HepG2 (cell line): ENCODE data around the gene WDR93. TPM values are rescaled to one million over a fixed set of nuclear protein-coding genes. Genes with fewer than 3 reads are reported as not detected.

Experiments
- ATAC-seq: fragments of 200-7000 bp; cut with Tn5 transposase; 3 replicates; pipeline ENCODE4 v1.9.1; 2020; ENCODE audit warnings: mild to moderate bottlenecking, moderate library complexity
- BruUV-seq: library from RNA; stranded (reverse); fragments of 400-500 nt; replicated peaks from 2 replicates; lab custom pipeline; 2021; lab: Mats Ljungman, UMichigan
- CTCF ChIA-PET: fragments of 300-600 bp; formaldehyde crosslinking; extraction: SDS; loops from one replicate; lab custom pipeline; 2021; ENCODE audit warnings: low total read pairs, inconsistent platforms, low intra/inter-chr PET ratio; lab: Yijun Ruan, JAX
- POLR2A ChIA-PET: fragments of 350-600 bp; sonication (Branson Sonifier 250); formaldehyde crosslinking; loops from one replicate; lab custom pipeline; 2020; ENCODE audit warnings: antibody characterized with exemption, inconsistent platforms; lab: Yijun Ruan, JAX
- DNase-seq: peaks from one replicate; pipeline ENCODE4 v3.0.0-alpha.2; 2015; ENCODE audit warnings: low spot score
- FAIRE-seq: peaks from 3 replicates; lab custom pipeline; 2011; peaks lifted over from hg19 to GRCh38; lab: Jason Lieb, UNC
- H2AFZ ChIP-seq: one replicate; pipeline ENCODE4 v1.6.1; 2011; ENCODE audit warnings: low read length, inconsistent platforms
- H3K27ac ChIP-seq: fragments of 300-600 bp; 3 replicates; pipeline ENCODE4 v1.8.0; 2011; ENCODE audit warnings: mixed run types, mild to moderate bottlenecking, mixed read lengths, low read length, inconsistent platforms; ENCODE audit not compliant: insufficient read depth; ENCODE audit errors: extremely low read length
- H3K27me3 ChIP-seq, 2 experiments: fragments of 200-600 bp in 1 of 2; 2 replicates in 1 of 2; 3 replicates in 1 of 2; pipeline versions ENCODE4 v1.6.0 to v1.8.0; 2011; ENCODE audit warnings: low read length in 2 of 2, mild to moderate bottlenecking in 2 of 2, moderate library complexity in 2 of 2, inconsistent platforms in 1 of 2; ENCODE audit not compliant: insufficient read depth in 2 of 2, control insufficient read depth in 1 of 2
- H3K36me3 ChIP-seq, 2 experiments: fragments of 200-600 bp in 1 of 2; replicated peaks in 1 of 2; 2 replicates in 1 of 2; 3 replicates in 1 of 2; pipeline versions ENCODE4 v1.5.1 to v1.8.0; 2011; ENCODE audit warnings: low read length in 2 of 2, inconsistent platforms in 1 of 2; ENCODE audit not compliant: insufficient read depth in 2 of 2, control insufficient read depth in 1 of 2
- H3K4me1 ChIP-seq: 2 replicates; pipeline ENCODE4 v1.5.1; 2012; ENCODE audit warnings: low read length, inconsistent platforms; ENCODE audit not compliant: insufficient read depth
- H3K4me2 ChIP-seq: 2 replicates; pipeline ENCODE4 v1.6.0; 2011; ENCODE audit warnings: low read depth, low read length, inconsistent platforms
- H3K4me3 ChIP-seq, 3 experiments: fragments of 200-600 bp in 1 of 3; sonication (generic), shearing (Covaris generic) in 1 of 3; replicated peaks in 1 of 3; 2 replicates each; pipeline ENCODE4 v1.5.1; 2011 to 2016; ENCODE audit warnings: low read length in 3 of 3, inconsistent platforms in 2 of 3, low read depth in 2 of 3, mild to moderate bottlenecking in 2 of 3, control low read depth in 1 of 3, mixed read lengths in 1 of 3; ENCODE audit not compliant: insufficient read depth in 1 of 3
- H3K79me2 ChIP-seq: one replicate; pipeline ENCODE4 v1.6.1; 2011; ENCODE audit warnings: low read length, inconsistent platforms; ENCODE audit not compliant: insufficient read depth
- H3K9ac ChIP-seq: 2 replicates; pipeline ENCODE4 v1.6.0; 2011; ENCODE audit warnings: mild to moderate bottlenecking, low read depth, low read length, inconsistent platforms; ENCODE audit not compliant: insufficient read depth
- H3K9me3 ChIP-seq: 2 replicates; pipeline ENCODE4 v1.5.1; 2012; ENCODE audit warnings: mild to moderate bottlenecking, low read length
- H4K20me1 ChIP-seq: 2 replicates; pipeline ENCODE4 v1.6.0; 2011; ENCODE audit warnings: inconsistent platforms, mild to moderate bottlenecking, low read length, moderate library complexity; ENCODE audit not compliant: insufficient read depth
- CHD2 ChIP-seq: IDR thresholded peaks from 2 replicates; pipeline ENCODE4 v1.6.1; 2011; ENCODE audit warnings: low read depth, low read length, improper control_type of control experiment
- GABPB1 ChIP-seq: IDR thresholded peaks from 2 replicates; pipeline ENCODE4 v1.6.1; 2016; ENCODE audit warnings: mild to moderate bottlenecking, missing genetic modification reagents, moderate library complexity, missing compliant biosample characterization
- HNRNPLL ChIP-seq: fragments of 200-400 bp; formaldehyde crosslinking; IDR thresholded peaks from 2 replicates; pipeline ENCODE4 v1.6.1; 2017; ENCODE audit warnings: mild to moderate bottlenecking, low read depth, low read length; ENCODE audit not compliant: poor library complexity, severe bottlenecking
- MAFG ChIP-seq: sonication (generic); formaldehyde crosslinking; IDR thresholded peaks from 2 replicates; pipeline ENCODE4 v1.5.1; 2020; ENCODE audit warnings: mild to moderate bottlenecking, missing genetic modification reagents
- PHF8 ChIP-seq: sonication (generic); formaldehyde crosslinking; IDR thresholded peaks from 2 replicates; pipeline ENCODE4 v1.5.0; 2020; ENCODE audit warnings: missing genetic modification reagents
- YY1 ChIP-seq: IDR thresholded peaks from 2 replicates; pipeline ENCODE4 v1.6.1; 2011; ENCODE audit warnings: low read length, low read depth, moderate library complexity, mild to moderate bottlenecking; ENCODE audit not compliant: insufficient read depth, insufficient replicate concordance
- ZFX ChIP-seq: sonication (generic); formaldehyde crosslinking; IDR thresholded peaks from 2 replicates; pipeline ENCODE4 v1.4.0; 2020; ENCODE audit warnings: mild to moderate bottlenecking, low read depth, missing genetic modification reagents, moderate library complexity
- WGBS: methylation state at CpG from one replicate; pipeline ENCODE4 v1.1.6; 2017; ENCODE audit warnings: low lambda C conversion rate; 5-methylcytosine and 5-hydroxymethylcytosine counted together
- in situ Hi-C: cut with HindIII; loops from 2 replicates; pipeline ENCODE4 v1.10.0; 2017; ENCODE audit warnings: low pct_unique_long_range_greater_than_20kb; ENCODE audit not compliant: extremely low pct_ligation_motif_present
- intact Hi-C: fragments of 100-400 bp; cut with micrococcal nuclease; formaldehyde crosslinking; loops from one replicate; pipeline ENCODE4 v1.10.0; 2022; ENCODE audit not compliant: unreplicated experiment
- polyA plus RNA-seq, 8 experiments: library from polyadenylated mRNA; depleted of rRNA in 3 of 8; stranded (reverse) in 7 of 8; unstranded in 1 of 8; fragments of >200 nt; fragmentation: Illumina TruSeq in 4 of 8; extraction: Trizol in 4 of 8; gene quantifications; 2 replicates each; pipeline versions ENCODE4 v1.2.1 to v1.2.3, GENCODE V29; 2011 to 2016; ENCODE audit warnings: low read depth in 4 of 8, missing spikeins in 1 of 8, mixed read lengths in 1 of 8; ENCODE audit not compliant: insufficient read depth in 1 of 8
- total RNA-seq, 5 experiments: library from RNA; depleted of rRNA; stranded (reverse); fragments of >200 nt; fragmentation: Illumina TruSeq; extraction: Trizol; gene quantifications; 2 replicates each; pipeline ENCODE4 v1.2.3, GENCODE V29; 2016; ENCODE audit warnings: low read depth in 1 of 5
- TF ChIP-seq, protein P1 (sequence below): sonication (generic); formaldehyde crosslinking; IDR thresholded peaks from 2 replicates; pipeline ENCODE4 v1.4.0; 2020; ENCODE audit warnings: mild to moderate bottlenecking, missing genetic modification reagents
- TF ChIP-seq, protein P2 (sequence below): IDR thresholded peaks from 2 replicates; pipeline ENCODE4 v1.6.1; 2012; ENCODE audit warnings: inconsistent platforms

The WDR93 gene
- total and polyA plus RNA-seq, 2 of the 13 experiments (the other 11 are each of a cell fraction or from before 2014, with no cell fraction given), result 0.07 TPM; not detected in 1

DNA sequence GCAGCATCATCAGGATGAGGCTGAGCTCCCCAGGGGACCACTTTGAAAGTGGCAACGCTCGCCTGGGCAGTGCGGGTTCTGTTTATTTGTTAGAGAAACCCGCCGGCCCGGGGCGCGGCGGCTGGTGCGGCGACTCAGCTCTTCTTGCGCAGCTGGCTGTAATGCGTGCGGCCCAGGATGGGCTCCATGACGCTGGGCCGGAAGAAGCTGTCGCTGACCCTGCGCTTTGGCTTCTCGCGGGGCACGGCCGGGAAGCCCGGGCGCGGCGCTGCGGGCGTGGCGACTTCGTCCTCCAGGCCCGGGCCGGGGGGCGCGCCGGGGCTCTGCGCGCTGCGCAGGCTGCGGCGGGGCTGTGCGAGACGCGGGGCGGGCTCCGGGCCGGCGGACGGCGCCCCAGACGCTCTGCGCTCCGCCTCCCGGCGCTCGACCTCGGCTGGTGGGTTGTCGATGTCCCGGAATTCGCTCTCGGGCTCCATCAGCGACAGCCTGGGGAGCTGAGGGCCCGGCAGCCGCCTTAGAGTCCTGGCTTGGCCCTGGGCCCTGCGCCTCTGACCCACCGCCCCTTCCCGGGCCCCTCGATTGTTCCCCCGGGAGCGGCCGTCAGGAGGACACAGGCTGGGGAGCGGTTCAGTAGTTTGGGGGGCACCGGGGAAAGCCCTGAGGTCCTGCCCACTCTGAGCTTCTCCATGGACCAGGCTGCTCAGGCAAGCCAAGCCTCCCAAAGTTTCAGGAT lies 25.0 kb upstream of the WDR93 start:
- in situ Hi-C loops (no loop called here), intact Hi-C loops (no loop called here)
- Histone ChIP-seq H3K4me2 (peak overlapping the region; percentile 67), H3K9me3 (no peaks in the 10 kb centered on the region), H2AFZ (no peak overlapping the region), H3K27me3 (peaks cover 0 to 1% of the 10 kb centered on the region in 2 experiments; a peak in 1 of 5 replicates), H3K4me3 (peak overlapping the region; percentile 34 to 65 (median 44); a peak in 5 of 6 replicates), H3K9ac (0 out of 2 replicates have a peak overlapping the region, but pooled peaks have one; percentile 8), H3K4me1 (peaks cover 28% of the 10 kb centered on the region), H4K20me1 (no peaks in the 10 kb centered on the region), H3K27ac (no peak overlapping the region), H3K36me3 (no peaks in the 10 kb centered on the region), H3K79me2 (no peaks in the 10 kb centered on the region)
- no TSS peak for BruUV-seq
- DNase-seq, result no peak
- peak; percentile 68 for ATAC-seq
- 66% methylated on average over 45 of the region's 72 CpGs for WGBS
- ChIA-PET CTCF (no interaction called here), POLR2A (interaction anchor here (0.9 to 1.1 kb wide), 3 partner anchors 9 to 11 kb away, joined by 3 to 4 read pairs (median 3); no protein-coding TSS in a partner anchor)
- no peak for FAIRE-seq
- TF ChIP-seq PHF8 (0 out of 2 replicates have a peak, but pooled peaks have one; percentile 18), YY1 (peak; percentile 34), ZFX (CRISPR knock-in tag) (peak; percentile 39; the same call in 1 of the 2 replicates), MAFG (CRISPR knock-in tag) (no peak), CHD2 (0 out of 2 replicates have a peak, but pooled peaks have one; percentile 29), GABPB1 (peak; percentile 53; the same call in 1 of the 2 replicates), HNRNPLL (peak; percentile 96)
- TF ChIP-seq, protein P1, sequence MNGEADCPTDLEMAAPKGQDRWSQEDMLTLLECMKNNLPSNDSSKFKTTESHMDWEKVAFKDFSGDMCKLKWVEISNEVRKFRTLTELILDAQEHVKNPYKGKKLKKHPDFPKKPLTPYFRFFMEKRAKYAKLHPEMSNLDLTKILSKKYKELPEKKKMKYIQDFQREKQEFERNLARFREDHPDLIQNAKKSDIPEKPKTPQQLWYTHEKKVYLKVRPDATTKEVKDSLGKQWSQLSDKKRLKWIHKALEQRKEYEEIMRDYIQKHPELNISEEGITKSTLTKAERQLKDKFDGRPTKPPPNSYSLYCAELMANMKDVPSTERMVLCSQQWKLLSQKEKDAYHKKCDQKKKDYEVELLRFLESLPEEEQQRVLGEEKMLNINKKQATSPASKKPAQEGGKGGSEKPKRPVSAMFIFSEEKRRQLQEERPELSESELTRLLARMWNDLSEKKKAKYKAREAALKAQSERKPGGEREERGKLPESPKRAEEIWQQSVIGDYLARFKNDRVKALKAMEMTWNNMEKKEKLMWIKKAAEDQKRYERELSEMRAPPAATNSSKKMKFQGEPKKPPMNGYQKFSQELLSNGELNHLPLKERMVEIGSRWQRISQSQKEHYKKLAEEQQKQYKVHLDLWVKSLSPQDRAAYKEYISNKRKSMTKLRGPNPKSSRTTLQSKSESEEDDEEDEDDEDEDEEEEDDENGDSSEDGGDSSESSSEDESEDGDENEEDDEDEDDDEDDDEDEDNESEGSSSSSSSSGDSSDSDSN (CRISPR knock-in tag), result peak; percentile 49; the same call in 1 of the 2 replicates
- TF ChIP-seq, protein P2, sequence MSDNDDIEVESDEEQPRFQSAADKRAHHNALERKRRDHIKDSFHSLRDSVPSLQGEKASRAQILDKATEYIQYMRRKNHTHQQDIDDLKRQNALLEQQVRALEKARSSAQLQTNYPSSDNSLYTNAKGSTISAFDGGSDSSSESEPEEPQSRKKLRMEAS, result no peak
